LNCAP (cell line): ENCODE results near the gene NPIPB2.

Experiments
- CTCF ChIP-seq: fragments of 450-650 bp; IDR thresholded peaks from 2 replicates; pipeline ENCODE4 v1.5.1; 2017; ENCODE audit warnings: mild to moderate bottlenecking

The NPIPB2 gene

GRCh38 chr16:11913425-11914079, 28.3 kb downstream of the NPIPB2 start:
- no peak for TF ChIP-seq CTCF

- TF ChIP-seq CTCF = no peak
These were observed 31.9 kb downstream of the NPIPB2 start for GRCh38 chr16:11909653-11910545.

GRCh38 chr16:11907160-11907970, 34.5 kb downstream of the NPIPB2 start:
- no peak for TF ChIP-seq CTCF

- no peak for TF ChIP-seq CTCF
These were observed 37.9 kb downstream of the NPIPB2 start for GRCh38 chr16:11903906-11904305.

- TF ChIP-seq CTCF = no peak
These were observed 40.8 kb downstream of the NPIPB2 start for GRCh38 chr16:11901091-11901490.

- no peak for TF ChIP-seq CTCF
These were observed 45.2 kb downstream of the NPIPB2 start for GRCh38 chr16:11896486-11897176.

GRCh38 chr16:11893571-11893970, 48.3 kb downstream of the NPIPB2 start:
- no peak for TF ChIP-seq CTCF
